SH-SY5Y (cell line): Measurements from ENCODE around the gene ROR2.

Experiments
- GATA2 ChIP-seq: IDR thresholded peaks from 2 replicates; pipeline ENCODE4 v1.6.1; 2011; ENCODE audit warnings: mild to moderate bottlenecking, low read depth, low read length
- GATA3 ChIP-seq: IDR thresholded peaks from 2 replicates; pipeline ENCODE4 v1.6.1; 2011; ENCODE audit warnings: low read depth, mild to moderate bottlenecking, low read length, moderate library complexity

DNA sequence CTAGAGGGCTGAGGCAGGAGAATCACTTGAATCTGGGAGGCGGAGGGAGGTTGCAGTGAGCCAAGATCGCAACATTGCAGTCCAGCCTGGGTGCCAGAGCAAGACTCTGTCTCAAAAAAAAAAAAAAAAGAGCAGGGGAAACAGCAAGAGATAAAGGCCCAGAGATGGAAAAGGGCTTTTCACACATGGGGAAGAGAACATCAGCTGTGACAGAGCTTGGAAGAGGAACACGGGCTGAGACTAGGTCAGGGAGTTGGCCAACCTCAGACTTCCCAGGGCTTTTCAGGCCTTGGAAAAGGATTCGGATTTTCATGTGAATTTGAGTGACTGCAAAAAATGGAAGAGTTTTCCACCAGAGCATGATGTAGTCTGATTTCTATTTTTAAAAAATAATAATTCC, 294.4 kb downstream of the ROR2 start:
- TF ChIP-seq GATA2 (no peak), GATA3 (no peak)
